Left colon (tissue), 2 donors: Measurements from ENCODE around the gene GSDMA. TPM values are rescaled to one million over a fixed set of nuclear protein-coding genes. Genes with fewer than 3 reads are reported as not detected.
A peak's percentile ranks its signal among the peaks of the same experiment; 100 is the strongest.
"Not testable (repeated sequence)": the region's sequence is repeated elsewhere in the genome, so short reads cannot be mapped to it uniquely, and the experiment has no call there.

Source experiments
- ATAC-seq: fragments of 200-7000 bp; cut with Tn5 transposase; one replicate; pipeline ENCODE4 v1.9.1; 2020; ENCODE audit warnings: mild to moderate bottlenecking, moderate library complexity
- DNase-seq, 2 donors: peaks; one replicate each; pipeline ENCODE4 v3.0.0-alpha.2; 2020
- intact Hi-C, 2 donors: fragments of 100-400 bp; cut with DNase I in 1 of 2; cut with micrococcal nuclease in 1 of 2; formaldehyde crosslinking; loops; one replicate each; pipeline versions ENCODE4 v1.11.2 to v1.14.0; 2022; cut with DNase I, micrococcal nuclease
- total RNA-seq, 2 donors: library from RNA; stranded (reverse); fragmentation: NEBNext Ultra II Directional; extraction: Animal tissue kit (Norgen Biotek cat#: 25700); gene quantifications; one replicate each; pipeline ENCODE4 v1.2.1, GENCODE V29; 2021
- donor health status: DM: no; HTN: no; CAD: no.
- donor health status: DM: yes; HTN: yes; CAD: no.

GSDMA gene
- total RNA-seq, 2 donors from 2014 or later = 0.58 TPM; not detected in 1

- DNase-seq = peak in 1 of 2 donors; percentile 42
- intact Hi-C loops = no loop called here
Observed at GRCh38 chr17:39979893-39980350, 17.1 kb downstream of the GSDMA start.

GRCh38 chr17:39980351-39981206 lies 17.8 kb downstream of the GSDMA start, which contains the start of gene PSMD3:
PSMD3 (plus strand) TSS chr17:39980807; CDS start chr17:39980971, 164 bp downstream.
- ATAC-seq = peak; percentile 88
- intact Hi-C loops = no loop called here

More at GRCh38 chr17:39979893-39980350, 17.1 kb downstream of the GSDMA start:
- peak; percentile 16 for ATAC-seq

GRCh38 chr17:39981207-39981741 lies 18.5 kb downstream of the GSDMA start:
- intact Hi-C loops = no loop called here
- no peak for DNase-seq

More at GRCh38 chr17:39980351-39981206, 17.8 kb downstream of the GSDMA start, which contains the start of gene PSMD3:
- peak; percentile 98 to 99 for DNase-seq

GRCh38 chr17:39981766-39982375 lies 19.1 kb downstream of the GSDMA start:
- peak; percentile 14 for ATAC-seq
- DNase-seq = no peak
- intact Hi-C loops = no loop called here

More at GRCh38 chr17:39981207-39981741, 18.5 kb downstream of the GSDMA start:
- peak; percentile 30 for ATAC-seq

- intact Hi-C loops = no loop called here
- ATAC-seq (no peak), DNase-seq (no peak)
Observed at GRCh38 chr17:39988206-39988810, 25.5 kb downstream of the GSDMA start.

GRCh38 chr17:39994448-39994847 lies 31.6 kb downstream of the GSDMA start:
- ATAC-seq (no peak), DNase-seq (no peak)
- intact Hi-C loops = no loop called here

GRCh38 chr17:39995438-39995837 lies 32.6 kb downstream of the GSDMA start:
- ATAC-seq (peak; percentile 96), DNase-seq (peak; percentile 77 to 85)
- intact Hi-C loops = no loop called here

- ATAC-seq (no peak), DNase-seq (no peak)
- intact Hi-C loops = no loop called here
Observed at GRCh38 chr17:39996162-39996561, 33.4 kb downstream of the GSDMA start.

- intact Hi-C loops = no loop called here
Observed at GRCh38 chr17:39996800-39997199, 34.0 kb downstream of the GSDMA start.

GRCh38 chr17:39997543-39997942 lies 34.7 kb downstream of the GSDMA start:
- DNase-seq = no peak
- intact Hi-C loops = no loop called here
- ATAC-seq = no peak

More at GRCh38 chr17:39996800-39997199, 34.0 kb downstream of the GSDMA start:
- no peak for DNase-seq
- ATAC-seq = no peak

GRCh38 chr17:39999067-39999466 lies 36.3 kb downstream of the GSDMA start:
- ATAC-seq (no peak), DNase-seq (no peak)
- intact Hi-C loops = no loop called here

- intact Hi-C loops = no loop called here
- no peak for DNase-seq
- no peak for ATAC-seq
Observed at GRCh38 chr17:40000161-40000560, 37.4 kb downstream of the GSDMA start.

- DNase-seq, ATAC-seq, intact Hi-C loops: not testable (repeated sequence)
Observed at GRCh38 chr17:40001335-40001734, 38.5 kb downstream of the GSDMA start.

GRCh38 chr17:40004072-40004471 lies 41.3 kb downstream of the GSDMA start:
- no peak for DNase-seq
- intact Hi-C loops = no loop called here
- ATAC-seq = no peak

- ATAC-seq (no peak), DNase-seq (no peak)
- intact Hi-C loops = no loop called here
Observed at GRCh38 chr17:40004712-40005111, 41.9 kb downstream of the GSDMA start.

GRCh38 chr17:40005520-40005919 lies 42.7 kb downstream of the GSDMA start:
- intact Hi-C loops = no loop called here
- DNase-seq = no peak
- ATAC-seq = no peak

GRCh38 chr17:40010946-40011500 lies 48.2 kb downstream of the GSDMA start:
- intact Hi-C loops = loop anchor here in 1 of 2 donors (10.0 kb wide), 1 partner anchor 154 kb away; no protein-coding TSS in a partner anchor
- DNase-seq, ATAC-seq: not testable (repeated sequence)

- ATAC-seq, DNase-seq: not testable (repeated sequence)
- intact Hi-C loops = loop anchor here in 1 of 2 donors (10.0 kb wide), 1 partner anchor 153 kb away; no protein-coding TSS in a partner anchor
Observed at GRCh38 chr17:40012017-40012647, 49.3 kb downstream of the GSDMA start.
